Brain microvascular endothelial cell (primary cell): ENCODE results near the gene DAGLB.

Source experiments
- DNase-seq: peaks from one replicate; pipeline ENCODE4 v3.0.0-alpha.2; 2020
- H3K27ac ChIP-seq: fragments of 250-450 bp; sonication (Bioruptor Pico); 2 replicates; pipeline ENCODE4 v1.5.1; 2020; ENCODE audit warnings: mild to moderate bottlenecking, moderate library complexity
- H3K27me3 ChIP-seq: fragments of 250-450 bp; sonication (Bioruptor Pico); replicated peaks from 2 replicates; pipeline ENCODE4 v1.5.1; 2020; ENCODE audit warnings: mild to moderate bottlenecking
- H3K36me3 ChIP-seq: fragments of 250-450 bp; sonication (Bioruptor Pico); replicated peaks from 2 replicates; pipeline ENCODE4 v1.5.1; 2020; ENCODE audit warnings: mild to moderate bottlenecking
- H3K4me3 ChIP-seq: 2 replicates; pipeline ENCODE4 v1.5.1; 2011; ENCODE audit warnings: low read depth, mild to moderate bottlenecking, control low read depth, low read length, moderate library complexity
- CTCF ChIP-seq: IDR thresholded peaks from 2 replicates; pipeline ENCODE4 v1.5.1; 2011; ENCODE audit warnings: low read depth, mild to moderate bottlenecking, moderate library complexity, low read length, control low read depth, inconsistent platforms; ENCODE audit errors: missing control alignments
- in situ Hi-C: cut with HindIII; loops from 2 replicates; pipeline ENCODE4 v1.10.0; 2017; ENCODE audit warnings: low sequenced_read_pairs, low pct_ligation_motif_present

Gene DAGLB

GRCh38 chr7:6446838-6447580, 745 bp downstream of the DAGLB start:
- DNase-seq, result peak; percentile 91
- Histone ChIP-seq H3K4me3 (peak overlapping the region; percentile 97), H3K36me3 (peaks cover 11% of the 10 kb centered on the region), H3K27ac (peak overlapping the region; percentile 93), H3K27me3 (no peaks in the 10 kb centered on the region)
- no peak for TF ChIP-seq CTCF
- in situ Hi-C loops, result no loop called here

- peaks cover 11% of the 10 kb centered on the region for H3K36me3 ChIP-seq
- no peak for TF ChIP-seq CTCF
- peak overlapping the region; percentile 99 for H3K27ac ChIP-seq
- no peak overlapping the region for H3K4me3 ChIP-seq
- in situ Hi-C loops, result no loop called here
- DNase-seq, result no peak
- H3K27me3 ChIP-seq, result no peaks in the 10 kb centered on the region
Observed at GRCh38 chr7:6444516-6445269, 3.1 kb downstream of the DAGLB start.

- H3K27ac ChIP-seq, result peak overlapping the region; percentile 99
- H3K4me3 ChIP-seq, result no peak overlapping the region
- no peak for TF ChIP-seq CTCF
- peak; percentile 97 for DNase-seq
- H3K27me3 ChIP-seq, result no peaks in the 10 kb centered on the region
- in situ Hi-C loops, result no loop called here
- H3K36me3 ChIP-seq, result peaks cover 11% of the 10 kb centered on the region
Observed at GRCh38 chr7:6443372-6443941, 4.3 kb downstream of the DAGLB start.

GRCh38 chr7:6442114-6442513, 5.6 kb downstream of the DAGLB start:
- Histone ChIP-seq H3K27me3 (no peaks in the 10 kb centered on the region), H3K4me3 (no peak overlapping the region), H3K27ac (peak overlapping the region; percentile 99), H3K36me3 (peaks cover 11% of the 10 kb centered on the region)
- in situ Hi-C loops, result no loop called here
- TF ChIP-seq CTCF, result no peak
- DNase-seq, result peak; percentile 90

GRCh38 chr7:6440381-6440780, 7.4 kb downstream of the DAGLB start:
- Histone ChIP-seq H3K27me3 (no peaks in the 10 kb centered on the region), H3K27ac (no peak overlapping the region), H3K36me3 (peaks cover 8% of the 10 kb centered on the region), H3K4me3 (no peak overlapping the region)
- DNase-seq, result no peak
- no peak for TF ChIP-seq CTCF
- in situ Hi-C loops, result no loop called here
